Measurements from ENCODE around the gene KCNQ1.

The KCNQ1 gene

DNA sequence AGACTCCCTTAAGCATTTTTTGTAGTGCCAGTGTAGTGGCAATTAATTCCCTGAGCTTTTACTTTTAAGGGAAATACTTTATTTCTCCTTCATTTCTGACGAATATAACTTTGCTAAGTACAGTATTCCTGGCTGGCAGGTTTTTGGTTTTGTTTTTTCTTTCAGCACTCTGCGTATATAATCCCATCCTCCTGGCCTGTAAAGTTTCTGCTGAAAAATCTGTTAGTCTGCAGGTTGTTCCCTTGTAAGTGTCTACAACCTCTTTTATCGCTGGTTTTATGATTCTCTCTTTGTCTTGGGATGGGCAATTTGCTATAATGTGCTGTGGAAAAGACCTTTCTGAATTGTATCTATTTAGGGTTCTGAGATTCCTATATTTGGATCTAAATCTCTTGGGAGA lies 198.9 kb downstream of the KCNQ1 start:
- H3K36me3 ChIP-seq (ENCODE audit: insufficient read depth, low read length) = no peaks in the 10 kb centered on the region; the same call in 1 of the 2 replicates
- TF ChIP-seq, protein P1, sequence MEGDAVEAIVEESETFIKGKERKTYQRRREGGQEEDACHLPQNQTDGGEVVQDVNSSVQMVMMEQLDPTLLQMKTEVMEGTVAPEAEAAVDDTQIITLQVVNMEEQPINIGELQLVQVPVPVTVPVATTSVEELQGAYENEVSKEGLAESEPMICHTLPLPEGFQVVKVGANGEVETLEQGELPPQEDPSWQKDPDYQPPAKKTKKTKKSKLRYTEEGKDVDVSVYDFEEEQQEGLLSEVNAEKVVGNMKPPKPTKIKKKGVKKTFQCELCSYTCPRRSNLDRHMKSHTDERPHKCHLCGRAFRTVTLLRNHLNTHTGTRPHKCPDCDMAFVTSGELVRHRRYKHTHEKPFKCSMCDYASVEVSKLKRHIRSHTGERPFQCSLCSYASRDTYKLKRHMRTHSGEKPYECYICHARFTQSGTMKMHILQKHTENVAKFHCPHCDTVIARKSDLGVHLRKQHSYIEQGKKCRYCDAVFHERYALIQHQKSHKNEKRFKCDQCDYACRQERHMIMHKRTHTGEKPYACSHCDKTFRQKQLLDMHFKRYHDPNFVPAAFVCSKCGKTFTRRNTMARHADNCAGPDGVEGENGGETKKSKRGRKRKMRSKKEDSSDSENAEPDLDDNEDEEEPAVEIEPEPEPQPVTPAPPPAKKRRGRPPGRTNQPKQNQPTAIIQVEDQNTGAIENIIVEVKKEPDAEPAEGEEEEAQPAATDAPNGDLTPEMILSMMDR (IDR thresholded peaks at IDR 0.05; ENCODE audit: low read length) = no peak
- no peak for TF ChIP-seq EZH2 (IDR thresholded peaks at IDR 0.05; ENCODE audit: borderline replicate concordance, low read length)
- peaks cover 6% of the 10 kb centered on the region for H3K9me3 ChIP-seq (ENCODE audit: low read length)
- no peak overlapping the region for H2AFZ ChIP-seq (ENCODE audit: low read length)
- no peak overlapping the region for H3K9ac ChIP-seq (ENCODE audit: low read length)
- no peaks in the 10 kb centered on the region for H3K4me1 ChIP-seq (ENCODE audit: insufficient read depth, low read length, severe bottlenecking)
- H3K9me2 ChIP-seq (ENCODE audit: low read depth, low read length) = no peaks in the 10 kb centered on the region
- no peak overlapping the region for H3K27ac ChIP-seq (ENCODE audit: low read depth, low read length, poor library complexity, severe bottlenecking)
- H3F3A ChIP-seq (ENCODE audit: insufficient read depth, low read length) = no peaks in the 10 kb centered on the region
- no peaks in the 10 kb centered on the region for H3K79me2 ChIP-seq (ENCODE audit: insufficient read depth, low read length)
- H3K4me3 ChIP-seq (ENCODE audit: low read depth, low read length, poor library complexity, severe bottlenecking) = no peak overlapping the region
- H3K27me3 ChIP-seq (ENCODE audit: insufficient read depth, low read length) = no peaks in the 10 kb centered on the region
- no peaks in the 10 kb centered on the region for H4K20me1 ChIP-seq (ENCODE audit: insufficient read depth, low read length)
- no peak overlapping the region for H3K4me2 ChIP-seq (ENCODE audit: low read length)

- no peaks in the 10 kb centered on the region for H3K27me3 ChIP-seq (ENCODE audit: insufficient read depth, low read length)
- H3K4me2 ChIP-seq (ENCODE audit: low read length) = no peak overlapping the region
- H2AFZ ChIP-seq (ENCODE audit: low read length) = no peak overlapping the region
- H3K9ac ChIP-seq (ENCODE audit: low read length) = no peak overlapping the region
- no peaks in the 10 kb centered on the region for H3K4me1 ChIP-seq (ENCODE audit: insufficient read depth, low read length, severe bottlenecking)
- no peaks in the 10 kb centered on the region; the same call in 1 of the 2 replicates for H3K36me3 ChIP-seq (ENCODE audit: insufficient read depth, low read length)
- no peaks in the 10 kb centered on the region for H4K20me1 ChIP-seq (ENCODE audit: insufficient read depth, low read length)
- no peak overlapping the region for H3K4me3 ChIP-seq (ENCODE audit: low read depth, low read length, poor library complexity, severe bottlenecking)
- TF ChIP-seq, protein P1 (IDR thresholded peaks at IDR 0.05; ENCODE audit: low read length) = no peak
- no peak for TF ChIP-seq EZH2 (IDR thresholded peaks at IDR 0.05; ENCODE audit: borderline replicate concordance, low read length)
- H3F3A ChIP-seq (ENCODE audit: insufficient read depth, low read length) = no peaks in the 10 kb centered on the region
- no peak overlapping the region for H3K27ac ChIP-seq (ENCODE audit: low read depth, low read length, poor library complexity, severe bottlenecking)
- H3K79me2 ChIP-seq (ENCODE audit: insufficient read depth, low read length) = no peaks in the 10 kb centered on the region
- peaks cover 16% of the 10 kb centered on the region for H3K9me3 ChIP-seq (ENCODE audit: low read length)
- no peaks in the 10 kb centered on the region for H3K9me2 ChIP-seq (ENCODE audit: low read depth, low read length)
Observed at GRCh38 chr11:2644844-2645778, 200.3 kb downstream of the KCNQ1 start.

GRCh38 chr11:2645779-2646118 lies 200.9 kb downstream of the KCNQ1 start:
- no peak overlapping the region for H3K27ac ChIP-seq (ENCODE audit: low read depth, low read length, poor library complexity, severe bottlenecking)
- H3K9ac ChIP-seq (ENCODE audit: low read length) = no peak overlapping the region
- no peaks in the 10 kb centered on the region for H3K4me1 ChIP-seq (ENCODE audit: insufficient read depth, low read length, severe bottlenecking)
- H2AFZ ChIP-seq (ENCODE audit: low read length) = no peak overlapping the region
- no peak overlapping the region for H3K4me3 ChIP-seq (ENCODE audit: low read depth, low read length, poor library complexity, severe bottlenecking)
- H3K27me3 ChIP-seq (ENCODE audit: insufficient read depth, low read length) = no peaks in the 10 kb centered on the region
- H3K9me3 ChIP-seq (ENCODE audit: low read length) = peaks cover 21% of the 10 kb centered on the region
- TF ChIP-seq, protein P1 (IDR thresholded peaks at IDR 0.05; ENCODE audit: low read length) = no peak
- TF ChIP-seq EZH2 (IDR thresholded peaks at IDR 0.05; ENCODE audit: borderline replicate concordance, low read length) = no peak
- no peaks in the 10 kb centered on the region for H3K79me2 ChIP-seq (ENCODE audit: insufficient read depth, low read length)
- H3F3A ChIP-seq (ENCODE audit: insufficient read depth, low read length) = no peaks in the 10 kb centered on the region
- H3K4me2 ChIP-seq (ENCODE audit: low read length) = no peak overlapping the region
- H3K9me2 ChIP-seq (ENCODE audit: low read depth, low read length) = no peaks in the 10 kb centered on the region
- H4K20me1 ChIP-seq (ENCODE audit: insufficient read depth, low read length) = no peaks in the 10 kb centered on the region
- no peaks in the 10 kb centered on the region; the same call in 1 of the 2 replicates for H3K36me3 ChIP-seq (ENCODE audit: insufficient read depth, low read length)
